LNCaP clone FGC (cell line): Measurements from ENCODE around the gene STK32A.
A peak's percentile ranks its signal among the peaks of the same experiment; 100 is the strongest.

Experiments used
- DNase-seq: peaks from one replicate; pipeline ENCODE4 v3.0.0-alpha.2; 2011; ENCODE audit warnings: low read depth
- H3K4me3 ChIP-seq: 2 replicates; pipeline ENCODE4 v1.5.1; 2011; ENCODE audit warnings: mild to moderate bottlenecking, low read depth, low read length, control low read depth
- CTCF ChIP-seq: IDR thresholded peaks from 2 replicates; pipeline ENCODE4 v1.5.1; 2012; ENCODE audit warnings: mild to moderate bottlenecking; ENCODE audit not compliant: control insufficient read depth, insufficient read depth; ENCODE audit errors: extremely low read depth

Gene STK32A

DNA sequence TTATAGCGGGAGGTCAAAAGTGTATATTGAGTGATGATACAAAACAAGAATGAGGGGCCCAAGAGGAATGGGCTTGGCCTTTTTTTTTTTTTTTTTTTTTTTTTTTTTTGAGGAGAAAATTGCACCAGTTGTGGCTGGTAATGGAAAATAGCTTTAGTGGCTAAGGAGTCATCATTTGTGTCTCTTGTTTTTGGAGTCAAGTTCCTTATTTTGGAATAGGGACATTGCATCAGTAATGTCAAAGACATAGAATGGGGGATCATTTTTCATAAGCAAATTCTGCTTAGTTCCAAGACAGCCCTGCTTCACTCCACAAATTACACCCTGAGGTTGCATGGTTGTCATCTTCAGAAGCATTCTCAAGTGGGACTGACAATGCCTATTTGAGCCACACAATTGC lies 137.4 kb downstream of the STK32A start:
- H3K4me3 ChIP-seq: no peak overlapping the region
- no peak for DNase-seq
- TF ChIP-seq CTCF: no peak

GRCh38 chr5:147373328-147373727 lies 138.5 kb downstream of the STK32A start:
- no peak for DNase-seq
- H3K4me3 ChIP-seq: no peak overlapping the region
- no peak for TF ChIP-seq CTCF

DNA sequence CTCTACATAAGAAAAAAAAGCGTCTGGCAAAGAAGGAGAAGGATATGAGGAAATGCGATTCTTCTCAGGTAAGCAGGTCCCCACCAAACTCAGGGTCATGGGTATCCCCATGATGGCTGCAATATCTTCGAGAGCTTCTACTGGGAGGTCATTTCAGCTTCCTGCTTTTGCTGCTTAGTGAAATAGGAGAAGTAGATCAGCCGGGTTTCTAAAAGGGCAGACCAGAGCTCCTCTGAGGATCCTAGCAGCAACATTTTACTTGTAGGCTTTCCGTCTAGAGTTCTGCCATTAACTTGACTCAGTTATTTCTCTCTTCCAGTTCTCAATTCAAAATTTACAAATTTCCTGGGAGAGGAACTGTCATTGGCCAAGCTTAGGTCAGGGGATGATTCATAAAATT lies 140.3 kb downstream of the STK32A start:
- DNase-seq: no peak
- TF ChIP-seq CTCF: no peak
- no peak overlapping the region for H3K4me3 ChIP-seq

DNA sequence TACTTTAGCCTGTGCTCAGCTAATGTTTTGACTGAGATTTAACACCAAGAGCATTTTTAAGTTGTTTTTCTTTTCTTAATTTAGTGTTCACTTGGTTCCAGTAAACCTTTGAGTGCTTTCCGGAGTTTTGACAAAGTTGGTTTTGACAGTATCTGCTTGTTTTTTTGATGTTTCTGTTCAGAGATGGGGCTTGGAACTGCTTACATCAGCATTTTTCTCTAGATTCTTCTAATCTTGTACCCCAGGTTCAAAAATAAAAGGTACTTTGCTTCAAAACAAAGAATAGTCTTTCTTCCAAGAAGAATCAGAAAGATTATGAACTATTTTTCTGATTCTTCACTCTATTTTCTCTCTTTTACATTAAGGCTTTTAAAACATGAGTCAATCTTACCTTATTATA lies 142.9 kb downstream of the STK32A start:
- H3K4me3 ChIP-seq: no peak overlapping the region
- DNase-seq: no peak
- no peak for TF ChIP-seq CTCF

GRCh38 chr5:147381555-147381954 lies 146.7 kb downstream of the STK32A start:
- no peak for DNase-seq
- TF ChIP-seq CTCF: no peak
- no peak overlapping the region for H3K4me3 ChIP-seq

GRCh38 chr5:147382776-147383175 lies 147.9 kb downstream of the STK32A start:
- peak overlapping the region; percentile 25 for H3K4me3 ChIP-seq
- DNase-seq: no peak
- no peak for TF ChIP-seq CTCF

DNA sequence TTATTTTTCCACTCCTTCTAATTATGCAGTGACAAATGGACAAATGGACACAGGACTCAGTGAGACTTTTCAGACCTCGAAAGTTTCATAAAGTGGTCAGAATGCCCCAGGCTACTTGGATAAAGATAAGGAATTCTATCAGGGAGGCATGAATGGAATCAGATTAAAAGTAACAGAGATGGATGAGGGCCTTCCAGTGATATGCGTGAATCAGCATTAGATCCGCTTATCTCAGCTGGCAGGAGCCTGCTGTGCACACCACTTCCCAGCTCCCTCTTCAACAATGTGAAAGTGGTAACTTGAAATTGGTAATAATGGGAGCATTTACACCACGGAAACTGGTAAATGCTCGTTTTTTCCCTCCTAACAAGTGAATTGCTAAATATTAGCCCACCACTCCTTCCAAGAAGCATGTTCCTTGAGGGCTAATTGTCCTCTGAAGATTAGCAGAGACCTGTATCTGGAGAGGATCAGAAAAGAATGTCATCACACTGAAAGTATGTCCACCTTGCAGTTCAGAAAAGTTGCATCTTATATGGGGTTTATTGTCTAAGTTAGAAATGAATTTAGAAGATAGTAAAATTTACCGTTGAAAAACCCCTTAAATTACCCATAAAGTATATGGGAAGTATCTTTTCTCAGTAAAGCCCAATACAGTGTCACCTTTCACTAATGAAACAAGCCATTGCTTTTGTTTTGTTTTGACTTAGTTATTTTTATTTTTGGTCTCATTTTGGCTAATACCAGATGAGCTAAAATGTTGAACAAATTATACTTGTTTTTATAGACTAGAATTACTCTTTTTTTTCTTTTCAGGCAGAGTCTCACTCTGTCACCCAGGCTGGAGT lies 149.7 kb downstream of the STK32A start:
- TF ChIP-seq CTCF: no peak
- no peak overlapping the region for H3K4me3 ChIP-seq
- no peak for DNase-seq
